ENCODE results near the gene OR2Y1. TPM values are rescaled to one million over a fixed set of nuclear protein-coding genes. Genes with fewer than 3 reads are reported as not detected.

Gene OR2Y1
- total RNA-seq, 1 donor from 2014 or later: not detected

DNA sequence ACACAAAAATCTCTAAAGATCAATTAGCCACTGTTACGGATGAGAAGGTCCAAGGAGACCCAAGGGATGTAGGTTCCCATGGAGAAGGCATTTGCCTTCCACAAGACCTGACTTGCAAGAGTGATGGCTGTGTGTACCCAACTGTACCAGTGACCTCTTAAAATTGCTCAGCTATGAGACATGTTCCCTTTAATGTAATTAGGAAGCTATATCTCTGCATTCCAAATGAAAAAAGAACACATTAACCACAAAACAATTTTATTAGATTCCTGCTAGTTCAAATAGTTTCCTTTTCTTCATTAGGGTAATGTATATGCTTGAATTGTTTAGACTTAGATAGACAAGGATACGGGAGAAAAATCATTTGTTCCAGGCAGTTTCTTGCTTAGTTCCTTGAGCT is 3.3 kb downstream of the OR2Y1 start:
- no peaks in the 10 kb centered on the region for H3K9me3 ChIP-seq
- TF ChIP-seq, protein P1, sequence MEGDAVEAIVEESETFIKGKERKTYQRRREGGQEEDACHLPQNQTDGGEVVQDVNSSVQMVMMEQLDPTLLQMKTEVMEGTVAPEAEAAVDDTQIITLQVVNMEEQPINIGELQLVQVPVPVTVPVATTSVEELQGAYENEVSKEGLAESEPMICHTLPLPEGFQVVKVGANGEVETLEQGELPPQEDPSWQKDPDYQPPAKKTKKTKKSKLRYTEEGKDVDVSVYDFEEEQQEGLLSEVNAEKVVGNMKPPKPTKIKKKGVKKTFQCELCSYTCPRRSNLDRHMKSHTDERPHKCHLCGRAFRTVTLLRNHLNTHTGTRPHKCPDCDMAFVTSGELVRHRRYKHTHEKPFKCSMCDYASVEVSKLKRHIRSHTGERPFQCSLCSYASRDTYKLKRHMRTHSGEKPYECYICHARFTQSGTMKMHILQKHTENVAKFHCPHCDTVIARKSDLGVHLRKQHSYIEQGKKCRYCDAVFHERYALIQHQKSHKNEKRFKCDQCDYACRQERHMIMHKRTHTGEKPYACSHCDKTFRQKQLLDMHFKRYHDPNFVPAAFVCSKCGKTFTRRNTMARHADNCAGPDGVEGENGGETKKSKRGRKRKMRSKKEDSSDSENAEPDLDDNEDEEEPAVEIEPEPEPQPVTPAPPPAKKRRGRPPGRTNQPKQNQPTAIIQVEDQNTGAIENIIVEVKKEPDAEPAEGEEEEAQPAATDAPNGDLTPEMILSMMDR (IDR thresholded peaks at IDR 0.05): no peak
- H3K4me3 ChIP-seq: no peak overlapping the region
- no peak overlapping the region for H3K27ac ChIP-seq
- H3K27me3 ChIP-seq (ENCODE audit: low read depth): peaks cover 3% of the 10 kb centered on the region
- intact Hi-C loops (cut with DNase I): no loop called here
- DNase-seq (no peak), ATAC-seq (no peak)
- H3K36me3 ChIP-seq: no peaks in the 10 kb centered on the region
- H3K4me1 ChIP-seq: no peaks in the 10 kb centered on the region

DNA sequence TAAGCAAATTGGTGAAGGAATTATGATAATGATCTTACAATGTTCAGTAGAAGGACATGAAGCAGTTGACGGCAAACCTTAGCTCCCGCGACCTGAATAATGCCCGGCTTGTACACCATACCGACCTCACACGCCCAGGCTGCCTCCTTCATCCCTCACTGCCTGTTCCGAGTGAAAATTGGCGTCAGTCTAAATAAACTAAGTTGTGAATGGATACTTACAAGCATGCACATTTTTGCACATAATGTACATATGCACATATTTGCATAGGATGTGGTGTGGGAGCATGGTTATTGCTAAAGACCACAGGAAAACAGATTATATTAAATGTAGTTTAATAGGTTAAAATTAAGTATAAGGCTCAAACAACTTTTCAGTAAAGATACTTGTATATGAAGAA is 14.9 kb downstream of the OR2Y1 start:
- intact Hi-C loops (cut with DNase I): no loop called here

DNA sequence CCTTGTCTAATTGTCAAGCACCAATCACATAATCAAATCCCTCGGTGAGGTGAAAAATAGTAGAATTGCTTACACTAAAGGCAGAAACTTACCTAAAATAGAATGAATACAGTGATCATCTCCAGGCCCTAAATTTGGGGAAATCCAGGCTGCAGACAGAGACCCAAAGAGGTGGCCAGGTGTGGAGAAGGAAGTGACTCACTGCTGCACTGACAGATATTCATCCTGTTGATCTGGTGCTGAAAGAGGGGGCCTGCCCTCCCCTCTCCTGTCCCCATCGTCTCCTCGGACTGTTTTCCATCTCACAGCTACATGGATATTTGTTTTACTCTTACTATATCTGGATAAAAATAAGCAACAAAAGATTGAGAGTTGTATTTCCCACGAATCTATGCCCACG is 15.9 kb downstream of the OR2Y1 start:
- no peak overlapping the region for H3K4me3 ChIP-seq
- H3K9me3 ChIP-seq: no peaks in the 10 kb centered on the region
- H3K27ac ChIP-seq: no peak overlapping the region
- no peaks in the 10 kb centered on the region for H3K36me3 ChIP-seq
- intact Hi-C loops (cut with DNase I): no loop called here
- no peaks in the 10 kb centered on the region for H3K27me3 ChIP-seq (ENCODE audit: low read depth)
- DNase-seq (no peak), ATAC-seq (no peak)
- no peaks in the 10 kb centered on the region for H3K4me1 ChIP-seq
- TF ChIP-seq, protein P1 (IDR thresholded peaks at IDR 0.05): no peak

More for the DNA sequence above, 14.9 kb downstream of the OR2Y1 start:
- no peaks in the 10 kb centered on the region for H3K27me3 ChIP-seq (ENCODE audit: low read depth)
- DNase-seq: no peak
- H3K27ac ChIP-seq: no peak overlapping the region
- H3K9me3 ChIP-seq: no peaks in the 10 kb centered on the region
- TF ChIP-seq, protein P1 (IDR thresholded peaks at IDR 0.05): no peak
- H3K36me3 ChIP-seq: no peaks in the 10 kb centered on the region
- no peak overlapping the region for H3K4me3 ChIP-seq
- no peak for ATAC-seq
- H3K4me1 ChIP-seq: no peaks in the 10 kb centered on the region

DNA sequence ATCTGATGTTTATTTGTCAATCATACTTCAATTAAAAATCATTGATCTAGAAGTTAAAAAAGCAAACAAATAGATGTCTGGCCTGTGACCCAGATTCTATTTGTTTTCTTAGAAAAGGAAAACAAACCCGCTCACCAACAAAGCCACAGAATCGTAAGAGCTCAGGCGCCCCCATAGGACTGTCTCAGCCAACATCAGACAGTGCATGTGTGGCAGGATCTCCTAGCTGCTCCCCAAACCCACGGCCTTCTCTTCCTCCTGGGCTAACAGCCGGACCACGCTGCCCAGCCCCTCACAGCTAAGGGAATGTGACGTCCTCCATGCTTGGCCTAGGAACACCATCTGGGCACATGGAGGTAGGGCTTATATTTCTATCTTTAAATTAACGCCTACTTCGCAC is 19.4 kb downstream of the OR2Y1 start:
- ATAC-seq (no peak), DNase-seq (no peak)
- H3K4me1 ChIP-seq: no peaks in the 10 kb centered on the region
- H3K27ac ChIP-seq: no peak overlapping the region
- H3K36me3 ChIP-seq: no peaks in the 10 kb centered on the region
- intact Hi-C loops (cut with DNase I): no loop called here
- TF ChIP-seq, protein P1 (IDR thresholded peaks at IDR 0.05): no peak
- H3K27me3 ChIP-seq (ENCODE audit: low read depth): no peaks in the 10 kb centered on the region
- H3K4me3 ChIP-seq: no peak overlapping the region
- no peaks in the 10 kb centered on the region for H3K9me3 ChIP-seq

DNA sequence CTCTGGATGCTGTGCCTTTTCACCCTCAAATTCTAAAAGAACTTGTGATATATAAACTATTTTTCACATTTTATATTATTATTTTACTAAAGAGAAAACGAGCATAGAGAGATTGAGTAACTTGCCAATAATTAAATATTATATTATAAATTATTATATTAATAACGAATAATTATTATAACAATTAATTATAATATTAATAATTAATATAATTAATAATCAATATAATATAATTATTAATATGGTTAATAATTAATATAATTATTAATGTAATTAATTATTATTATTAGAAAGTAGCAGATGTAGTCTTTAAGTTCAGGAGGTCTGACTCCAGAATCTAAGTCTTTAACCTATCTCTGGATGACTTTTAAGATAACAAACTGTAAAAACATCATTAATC is 20.1 kb downstream of the OR2Y1 start:
- H3K27me3 ChIP-seq (ENCODE audit: low read depth): no peaks in the 10 kb centered on the region
- intact Hi-C loops (cut with DNase I): no loop called here
- ATAC-seq (no peak), DNase-seq (no peak)
- H3K9me3 ChIP-seq: no peaks in the 10 kb centered on the region
- no peaks in the 10 kb centered on the region for H3K4me1 ChIP-seq
- no peak overlapping the region for H3K27ac ChIP-seq
- TF ChIP-seq, protein P1 (IDR thresholded peaks at IDR 0.05): no peak
- H3K36me3 ChIP-seq: no peaks in the 10 kb centered on the region
- H3K4me3 ChIP-seq: no peak overlapping the region
